GM12875 (cell line): ENCODE measurements around the gene PSMB2.

Source experiments
- H3K4me3 ChIP-seq: one replicate; pipeline ENCODE4 v1.5.1; 2011; ENCODE audit warnings: low read depth, low read length, control low read depth
- TF ChIP-seq, protein P1 (sequence below): IDR thresholded peaks from 2 replicates; pipeline ENCODE4 v1.5.1; 2011; ENCODE audit warnings: low read depth, mild to moderate bottlenecking, control low read depth, inconsistent platforms, low read length, moderate library complexity, borderline replicate concordance; ENCODE audit not compliant: insufficient read depth

The PSMB2 gene

DNA sequence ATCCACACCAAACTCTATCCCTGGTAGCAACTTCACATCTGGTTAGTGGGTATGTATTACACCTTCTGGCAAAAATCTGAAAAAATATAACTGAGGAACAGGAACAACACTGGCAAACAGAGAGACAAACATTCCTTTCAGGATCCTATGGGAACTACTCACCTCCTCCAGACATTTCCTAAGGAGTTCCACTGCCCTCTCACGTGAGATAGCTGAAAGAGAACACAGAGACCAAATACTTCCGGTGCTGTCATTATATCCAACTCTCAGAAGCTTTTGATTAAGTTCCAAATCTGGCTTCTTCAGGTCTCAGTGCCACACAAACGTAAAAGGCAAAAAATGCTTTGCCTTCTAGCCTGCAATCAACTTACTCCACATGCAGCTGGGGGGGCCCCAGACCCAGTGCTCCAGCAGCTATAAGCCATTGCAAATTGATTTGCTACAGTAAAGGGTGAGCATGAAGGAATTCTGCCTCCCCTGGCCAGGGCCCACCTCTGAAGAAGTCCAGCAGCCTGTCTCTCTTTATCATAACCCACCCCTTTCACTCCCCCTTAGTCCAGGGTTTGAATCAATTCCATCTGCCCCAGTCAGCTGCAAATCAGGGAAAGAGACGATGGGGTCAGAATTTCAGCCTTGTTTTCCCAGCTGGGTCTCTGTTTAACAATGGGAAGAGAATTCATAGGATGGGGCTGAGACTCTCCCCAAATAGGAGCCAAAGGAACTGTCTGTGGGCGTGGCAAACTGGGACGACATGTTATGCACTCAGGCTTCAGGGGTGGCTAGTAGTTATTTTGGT lies 36.1 kb downstream of the PSMB2 start:
- TF ChIP-seq, protein P1, sequence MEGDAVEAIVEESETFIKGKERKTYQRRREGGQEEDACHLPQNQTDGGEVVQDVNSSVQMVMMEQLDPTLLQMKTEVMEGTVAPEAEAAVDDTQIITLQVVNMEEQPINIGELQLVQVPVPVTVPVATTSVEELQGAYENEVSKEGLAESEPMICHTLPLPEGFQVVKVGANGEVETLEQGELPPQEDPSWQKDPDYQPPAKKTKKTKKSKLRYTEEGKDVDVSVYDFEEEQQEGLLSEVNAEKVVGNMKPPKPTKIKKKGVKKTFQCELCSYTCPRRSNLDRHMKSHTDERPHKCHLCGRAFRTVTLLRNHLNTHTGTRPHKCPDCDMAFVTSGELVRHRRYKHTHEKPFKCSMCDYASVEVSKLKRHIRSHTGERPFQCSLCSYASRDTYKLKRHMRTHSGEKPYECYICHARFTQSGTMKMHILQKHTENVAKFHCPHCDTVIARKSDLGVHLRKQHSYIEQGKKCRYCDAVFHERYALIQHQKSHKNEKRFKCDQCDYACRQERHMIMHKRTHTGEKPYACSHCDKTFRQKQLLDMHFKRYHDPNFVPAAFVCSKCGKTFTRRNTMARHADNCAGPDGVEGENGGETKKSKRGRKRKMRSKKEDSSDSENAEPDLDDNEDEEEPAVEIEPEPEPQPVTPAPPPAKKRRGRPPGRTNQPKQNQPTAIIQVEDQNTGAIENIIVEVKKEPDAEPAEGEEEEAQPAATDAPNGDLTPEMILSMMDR, result no peak
- no peak overlapping the region for H3K4me3 ChIP-seq

DNA sequence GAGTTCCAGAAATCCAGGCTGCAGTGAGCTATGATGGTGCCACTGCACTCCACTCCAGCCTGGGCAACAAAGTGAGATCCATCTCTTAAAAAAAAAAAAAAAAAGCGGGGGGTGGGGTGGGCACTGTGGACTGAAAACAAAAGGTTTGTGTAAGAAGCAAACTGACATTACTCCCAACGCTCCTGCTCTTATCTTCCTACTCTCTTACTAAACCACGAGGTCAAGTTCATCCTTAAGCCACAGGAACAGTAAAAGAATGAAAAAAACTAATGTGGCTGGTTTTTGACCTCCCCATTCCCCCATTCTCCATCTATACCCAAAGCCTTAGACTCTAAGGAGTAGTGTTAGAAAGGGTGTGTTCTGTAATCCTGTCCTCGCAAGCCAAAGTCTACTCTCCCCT lies 37.4 kb downstream of the PSMB2 start:
- TF ChIP-seq, protein P1, result no peak
- H3K4me3 ChIP-seq, result no peak overlapping the region

DNA sequence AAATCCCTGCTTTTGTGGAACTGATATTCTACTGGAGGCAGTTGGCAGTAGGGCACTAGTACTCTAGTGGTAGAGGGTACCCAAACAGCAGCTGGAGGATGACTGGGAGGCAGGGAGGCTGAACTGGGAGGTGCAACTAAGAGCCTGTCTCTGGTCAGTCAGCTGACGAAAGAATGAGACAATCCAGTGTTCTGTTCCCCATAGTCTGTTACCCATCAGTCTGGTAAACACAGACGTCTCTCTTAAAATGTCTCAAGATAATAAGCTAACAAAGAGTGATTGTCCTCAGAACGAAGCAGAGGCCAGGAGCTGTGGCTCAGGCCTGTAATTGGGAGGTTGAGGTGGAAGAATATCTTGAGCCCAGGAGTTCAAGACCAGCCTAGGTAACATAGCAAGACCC lies 37.9 kb downstream of the PSMB2 start:
- TF ChIP-seq, protein P1, result no peak
- no peak overlapping the region for H3K4me3 ChIP-seq

DNA sequence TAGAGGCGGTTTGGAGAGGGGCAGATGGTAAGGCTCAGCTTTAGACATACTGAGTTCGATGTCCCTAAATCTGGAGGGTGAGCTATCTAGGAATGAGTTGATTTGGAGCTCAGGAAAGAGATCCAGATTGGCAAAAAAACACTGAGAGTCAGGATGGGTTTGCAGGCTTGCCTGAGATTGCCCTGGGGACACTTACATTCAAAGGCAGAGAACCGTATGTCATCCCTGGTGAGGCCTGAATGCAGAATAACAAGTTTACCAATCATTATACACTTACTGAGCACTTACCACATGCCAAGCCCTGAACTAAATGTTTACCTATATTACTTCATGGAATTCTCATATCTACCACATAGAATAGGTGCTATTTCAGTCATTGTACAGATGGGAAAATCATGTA lies 40.7 kb downstream of the PSMB2 start:
- TF ChIP-seq, protein P1, result no peak
- H3K4me3 ChIP-seq, result no peak overlapping the region

DNA sequence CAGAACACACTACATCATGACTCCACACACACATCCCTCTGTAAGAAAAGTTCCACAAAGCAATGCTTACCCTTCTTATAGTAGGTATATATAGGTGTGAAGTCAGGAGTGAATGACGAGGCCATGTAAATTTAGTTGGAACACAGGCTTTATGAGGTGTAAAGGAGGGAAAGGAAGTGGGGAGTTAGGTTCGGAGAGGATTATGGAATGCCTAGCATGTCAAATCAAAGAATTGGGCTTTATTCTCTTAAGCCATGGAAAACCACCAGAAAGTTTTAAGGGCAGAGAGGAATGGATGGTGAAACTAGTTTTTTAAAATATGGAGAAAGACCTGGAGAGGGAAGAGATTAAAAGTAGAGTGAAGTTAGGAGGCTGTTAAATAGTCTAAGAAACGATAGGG lies 41.9 kb downstream of the PSMB2 start:
- H3K4me3 ChIP-seq, result no peak overlapping the region
- TF ChIP-seq, protein P1, result no peak

DNA sequence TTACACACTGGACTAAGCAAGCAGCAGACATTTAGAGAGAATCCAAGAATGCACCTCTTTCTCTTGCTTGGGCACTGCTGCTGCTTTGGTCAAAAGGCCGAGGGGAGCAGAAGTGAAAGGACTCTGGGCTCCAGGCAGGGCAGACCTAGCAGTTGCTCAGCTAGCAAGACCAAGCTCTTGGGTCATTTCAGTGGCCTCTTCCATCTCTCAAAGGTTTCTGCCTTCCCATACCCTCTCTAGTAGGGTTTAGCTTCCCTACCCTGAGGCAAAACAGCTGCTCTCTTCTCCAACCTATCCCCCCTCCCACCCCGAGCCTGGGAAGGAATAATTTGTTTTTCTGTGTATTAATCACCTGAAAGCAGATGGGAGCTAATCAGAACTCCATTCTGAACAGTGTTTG lies 42.4 kb downstream of the PSMB2 start:
- H3K4me3 ChIP-seq, result no peak overlapping the region
- TF ChIP-seq, protein P1, result no peak

DNA sequence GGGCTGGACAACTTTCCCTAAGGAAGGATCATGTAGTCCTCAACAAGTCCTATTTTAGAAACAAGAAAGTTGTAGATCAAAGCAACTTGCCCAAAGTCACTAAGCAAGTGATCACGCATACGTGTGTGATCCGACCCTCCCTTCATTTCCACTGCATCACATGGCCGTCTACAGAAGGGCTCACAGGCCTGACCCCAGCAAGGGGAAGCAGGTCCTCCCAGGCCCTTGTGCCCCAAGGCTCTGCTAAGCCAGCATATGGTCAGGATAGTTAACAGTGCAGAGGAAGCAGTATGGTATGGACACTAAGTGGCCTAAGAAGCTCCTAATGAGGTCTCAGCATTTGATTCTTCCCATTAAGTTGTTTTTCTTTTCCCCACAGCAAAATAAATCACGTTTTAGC lies 43.5 kb downstream of the PSMB2 start:
- TF ChIP-seq, protein P1, result no peak
- H3K4me3 ChIP-seq, result no peak overlapping the region
